Natural killer cell (primary cell): ENCODE measurements around the gene ADAMTSL5. TPM values are rescaled to one million over a fixed set of nuclear protein-coding genes. Genes with fewer than 3 reads are reported as not detected.

Experiments
- ATAC-seq, 3 donors: fragments of 150-1000 bp in 2 of 3; fragments of 200-7000 bp in 1 of 3; cut with Tn5 transposase; 1 replicate in 1 of 3; 2 replicates in 2 of 3; pipeline ENCODE4 v1.10.0; 2021; ENCODE audit warnings: mild to moderate bottlenecking in 2 of 3, moderate library complexity in 2 of 3
- DNase-seq, 2 donors: peaks; one replicate each; pipeline versions ENCODE4 v3.0.0 to v3.0.0-alpha.2; 2013 to 2021; ENCODE audit warnings: mixed read lengths in 1 of 2
- H3K27ac ChIP-seq: one replicate; pipeline ENCODE4 v1.5.1; 2013; ENCODE audit warnings: mild to moderate bottlenecking, low read length
- H3K27me3 ChIP-seq: one replicate; pipeline ENCODE4 v1.6.1; 2013; ENCODE audit warnings: low read length; ENCODE audit not compliant: control insufficient read depth, insufficient read depth
- H3K36me3 ChIP-seq: one replicate; pipeline ENCODE4 v1.6.1; 2013; ENCODE audit warnings: low read length; ENCODE audit not compliant: control insufficient read depth, insufficient read depth
- H3K4me1 ChIP-seq: one replicate; pipeline ENCODE4 v1.6.1; 2013; ENCODE audit warnings: low read length; ENCODE audit not compliant: control insufficient read depth, insufficient read depth
- H3K4me3 ChIP-seq: one replicate; pipeline ENCODE4 v1.5.1; 2013; ENCODE audit warnings: low read length
- H3K9me3 ChIP-seq: one replicate; pipeline ENCODE4 v1.6.1; 2013; ENCODE audit warnings: low read length; ENCODE audit not compliant: control insufficient read depth, insufficient read depth
- H3K27ac Mint-ChIP-seq, 2 donors: one replicate each; pipeline ENCODE4 v1.8.0; 2022; ENCODE audit warnings: mild to moderate bottlenecking in 2 of 2, mixed read lengths in 2 of 2, moderate library complexity in 1 of 2
- H3K27me3 Mint-ChIP-seq, 2 donors: one replicate each; pipeline ENCODE4 v1.8.0; 2022; ENCODE audit warnings: low read depth in 2 of 2, mixed read lengths in 2 of 2
- H3K36me3 Mint-ChIP-seq: one replicate; pipeline ENCODE4 v1.8.0; 2022; ENCODE audit warnings: mixed read lengths
- H3K4me1 Mint-ChIP-seq, 2 donors: one replicate each; pipeline ENCODE4 v1.8.0; 2022; ENCODE audit warnings: mixed read lengths in 2 of 2
- H3K4me3 Mint-ChIP-seq: one replicate; pipeline ENCODE4 v1.8.0; 2022; ENCODE audit warnings: mild to moderate bottlenecking, moderate library complexity, mixed read lengths
- H3K9me3 Mint-ChIP-seq, 2 donors: one replicate each; pipeline ENCODE4 v1.8.0; 2022; ENCODE audit warnings: mixed read lengths in 2 of 2
- WGBS: methylation state at CpG from one replicate; pipeline ENCODE4 v1.1.7; 2013; ENCODE audit warnings: missing lambda C conversion rate; ENCODE audit not compliant: insufficient coverage; 5-methylcytosine and 5-hydroxymethylcytosine counted together
- intact Hi-C: fragments of 100-400 bp; cut with micrococcal nuclease; formaldehyde crosslinking; loops from one replicate; pipeline ENCODE4 v1.14.2; 2022
- total RNA-seq, 4 donors: library from RNA; stranded (reverse); fragments of 120-200 nt in 1 of 4; gene quantifications; one replicate each; pipeline versions ENCODE4 v1.2.3 to v1.2.4, GENCODE V29; 2013 to 2022
- TF ChIP-seq, protein P1 (sequence below): fragments of 200-600 bp; IDR thresholded peaks from one replicate; pipeline ENCODE4 v1.8.0; 2022; ENCODE audit warnings: antibody characterized with exemption

Gene ADAMTSL5
- total RNA-seq, 3 donors from 2014 or later (not counting 1 experiment from before 2014, with no cell fraction given) = 0.70 to 2.5 (median 1.0) TPM

DNA sequence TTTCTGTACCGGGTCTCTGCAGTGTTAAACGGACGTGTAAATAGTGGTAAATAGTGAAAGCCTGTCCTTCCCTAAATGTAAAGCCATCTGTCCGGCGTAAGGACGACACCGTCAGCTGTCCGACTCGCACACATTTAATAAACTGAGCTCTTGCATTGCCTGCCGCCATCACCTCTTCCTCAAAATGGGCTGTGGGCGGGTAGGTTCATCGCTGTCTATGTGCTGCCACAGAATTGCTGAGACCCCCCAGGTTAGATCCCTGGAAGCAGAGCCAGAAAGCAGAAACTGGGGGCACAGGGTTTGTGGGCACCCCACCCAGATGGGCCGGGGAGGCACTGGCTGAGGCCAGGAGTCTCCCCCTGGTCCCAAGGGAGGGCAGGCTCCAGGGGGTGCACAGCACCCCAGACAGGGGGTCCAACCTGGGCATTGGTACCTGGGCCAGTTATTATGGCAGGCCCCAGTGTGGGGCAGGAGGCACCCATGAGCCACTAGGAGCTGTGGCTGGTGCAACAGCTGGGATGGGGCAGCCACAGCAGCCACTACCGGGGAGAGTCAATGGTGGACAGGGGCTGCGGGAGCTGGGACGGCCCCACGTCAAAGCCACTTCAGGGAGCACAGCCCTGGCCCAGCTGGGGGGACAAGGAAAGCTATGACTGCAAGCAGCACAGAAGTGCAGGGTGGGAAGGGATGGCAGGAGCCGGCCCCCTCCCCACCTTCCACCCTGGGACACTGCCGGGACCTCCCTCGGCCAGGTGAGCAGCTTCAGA, 39.6 kb downstream of the ADAMTSL5 start:
- no peak overlapping the region for H3K27ac Mint-ChIP-seq
- intact Hi-C loops = no loop called here

DNA sequence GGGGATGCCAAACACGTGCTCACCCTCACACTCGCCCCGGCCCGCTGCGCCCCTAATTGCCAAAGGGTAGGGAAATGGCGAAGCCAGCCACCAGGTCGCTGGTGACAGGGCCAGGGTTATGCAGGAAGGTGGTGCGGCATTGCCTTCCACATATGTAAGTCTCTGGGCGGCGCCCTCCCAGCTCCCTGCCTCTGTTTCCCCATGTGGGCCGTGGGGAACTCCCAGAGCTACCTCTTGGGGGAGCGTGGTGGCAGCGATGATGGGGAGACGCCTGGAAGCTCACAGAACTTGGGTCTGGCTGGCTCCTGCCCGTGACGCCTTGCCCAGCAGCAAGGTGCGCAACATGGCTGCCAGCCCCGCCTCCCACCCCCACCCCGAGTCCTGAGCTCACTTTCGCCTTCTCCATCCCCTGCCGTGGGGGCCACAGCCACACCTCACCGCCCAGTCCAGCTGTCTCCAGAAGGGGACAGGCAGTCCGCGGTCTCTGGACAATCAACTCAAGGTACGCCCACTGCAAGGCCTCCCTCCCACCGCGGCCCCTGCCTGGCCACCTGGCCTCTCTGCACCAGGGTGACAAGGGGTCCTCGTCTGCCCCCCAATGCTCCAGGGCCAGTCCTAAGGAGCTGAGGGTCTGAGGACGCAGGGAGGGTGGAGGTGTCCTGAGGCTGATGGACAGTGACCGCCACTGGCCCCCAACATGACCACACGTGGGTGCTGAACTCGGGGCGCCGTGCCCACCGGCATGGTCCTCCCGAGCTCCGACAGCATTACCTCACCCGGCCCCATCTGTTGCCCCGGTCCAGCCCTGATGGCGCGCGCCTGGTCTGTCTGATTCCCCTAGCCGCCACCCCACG, 40.4 kb downstream of the ADAMTSL5 start:
- ATAC-seq = no peak
- Histone ChIP-seq H3K36me3 (peaks cover 2% of the 10 kb centered on the region), H3K4me1 (peaks cover 49% of the 10 kb centered on the region), H3K27me3 (peaks cover 17% of the 10 kb centered on the region), H3K9me3 (no peaks in the 10 kb centered on the region), H3K27ac (no peak overlapping the region), H3K4me3 (no peak overlapping the region)
- Mint-ChIP-seq H3K9me3 (no peaks in the 10 kb centered on the region), H3K36me3 (no peaks in the 10 kb centered on the region), H3K4me3 (peak overlapping the region; percentile 70), H3K27me3 (peaks cover 0 to 5% of the 10 kb centered on the region in 2 donors), H3K27ac (no peak overlapping the region), H3K4me1 (peaks cover 0 to 21% of the 10 kb centered on the region in 2 donors)
- WGBS = 73% methylated on average over 44 of the region's 44 CpGs
- no peak for DNase-seq
- TF ChIP-seq, protein P1, sequence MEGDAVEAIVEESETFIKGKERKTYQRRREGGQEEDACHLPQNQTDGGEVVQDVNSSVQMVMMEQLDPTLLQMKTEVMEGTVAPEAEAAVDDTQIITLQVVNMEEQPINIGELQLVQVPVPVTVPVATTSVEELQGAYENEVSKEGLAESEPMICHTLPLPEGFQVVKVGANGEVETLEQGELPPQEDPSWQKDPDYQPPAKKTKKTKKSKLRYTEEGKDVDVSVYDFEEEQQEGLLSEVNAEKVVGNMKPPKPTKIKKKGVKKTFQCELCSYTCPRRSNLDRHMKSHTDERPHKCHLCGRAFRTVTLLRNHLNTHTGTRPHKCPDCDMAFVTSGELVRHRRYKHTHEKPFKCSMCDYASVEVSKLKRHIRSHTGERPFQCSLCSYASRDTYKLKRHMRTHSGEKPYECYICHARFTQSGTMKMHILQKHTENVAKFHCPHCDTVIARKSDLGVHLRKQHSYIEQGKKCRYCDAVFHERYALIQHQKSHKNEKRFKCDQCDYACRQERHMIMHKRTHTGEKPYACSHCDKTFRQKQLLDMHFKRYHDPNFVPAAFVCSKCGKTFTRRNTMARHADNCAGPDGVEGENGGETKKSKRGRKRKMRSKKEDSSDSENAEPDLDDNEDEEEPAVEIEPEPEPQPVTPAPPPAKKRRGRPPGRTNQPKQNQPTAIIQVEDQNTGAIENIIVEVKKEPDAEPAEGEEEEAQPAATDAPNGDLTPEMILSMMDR = no peak
- intact Hi-C loops = no loop called here

More for the DNA sequence above, 39.6 kb downstream of the ADAMTSL5 start:
- Histone ChIP-seq H3K27me3 (peaks cover 17% of the 10 kb centered on the region), H3K36me3 (peaks cover 2% of the 10 kb centered on the region), H3K9me3 (no peaks in the 10 kb centered on the region), H3K4me3 (no peak overlapping the region), H3K4me1 (peaks cover 51% of the 10 kb centered on the region), H3K27ac (no peak overlapping the region)
- WGBS = 86% methylated on average over 20 of the region's 20 CpGs
- peaks cover 0 to 5% of the 10 kb centered on the region in 2 donors for H3K27me3 Mint-ChIP-seq
- H3K4me1 Mint-ChIP-seq = peaks cover 0 to 27% of the 10 kb centered on the region in 2 donors
- DNase-seq = no peak
- TF ChIP-seq, protein P1 = no peak
- no peak for ATAC-seq
- H3K4me3 Mint-ChIP-seq = peak overlapping the region; percentile 15
- H3K9me3 Mint-ChIP-seq = no peaks in the 10 kb centered on the region
- H3K36me3 Mint-ChIP-seq = no peaks in the 10 kb centered on the region

DNA sequence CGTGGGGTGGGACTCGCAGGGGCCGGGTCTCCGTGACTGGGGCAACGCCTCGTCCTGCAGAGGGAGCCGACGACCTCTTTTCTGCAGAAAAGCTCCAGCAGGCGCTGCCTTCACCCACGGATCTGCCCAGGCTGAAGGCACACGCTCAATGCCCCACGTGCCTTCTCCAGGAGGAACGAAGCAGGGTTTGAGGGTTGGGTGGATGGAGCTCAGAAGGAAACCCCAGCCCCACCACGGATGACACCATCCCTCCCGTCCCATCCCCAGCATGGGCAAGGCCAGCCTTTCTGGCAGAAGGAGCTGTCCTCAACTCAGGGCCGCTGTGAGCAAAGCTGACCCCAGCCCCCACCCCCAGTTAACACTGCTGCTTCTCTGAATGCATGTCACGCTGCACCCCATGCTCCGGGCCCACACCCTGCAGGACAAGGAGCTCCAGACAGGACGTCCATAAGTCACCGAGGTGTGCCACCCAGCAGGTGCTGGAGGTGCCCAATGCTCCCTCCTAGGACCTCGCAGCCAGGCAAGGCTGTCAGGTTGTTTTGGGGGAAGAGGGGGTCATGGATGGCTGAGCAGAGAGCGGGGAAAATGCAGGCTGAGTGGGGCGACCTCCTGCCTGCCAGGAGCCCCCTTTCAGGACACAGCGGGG, 41.2 kb downstream of the ADAMTSL5 start:
- Mint-ChIP-seq H3K4me1 (peaks cover 0 to 18% of the 10 kb centered on the region in 2 donors), H3K27me3 (peaks cover 0 to 5% of the 10 kb centered on the region in 2 donors), H3K27ac (no peak overlapping the region), H3K9me3 (no peaks in the 10 kb centered on the region), H3K4me3 (peak overlapping the region; percentile 42), H3K36me3 (no peaks in the 10 kb centered on the region)
- DNase-seq (peak in 1 of 2 donors; percentile 57), ATAC-seq (no peak)
- WGBS = 36% methylated on average over 21 of the region's 24 CpGs
- no peaks in the 10 kb centered on the region for H3K36me3 ChIP-seq
- TF ChIP-seq, protein P1 = no peak
- peaks cover 50% of the 10 kb centered on the region for H3K4me1 ChIP-seq
- H3K27me3 ChIP-seq = peaks cover 20% of the 10 kb centered on the region
- intact Hi-C loops = no loop called here
- no peak overlapping the region for H3K27ac ChIP-seq
- H3K9me3 ChIP-seq = no peaks in the 10 kb centered on the region
- H3K4me3 ChIP-seq = no peak overlapping the region
